Osteoblast (primary cell): ENCODE measurements around the gene ALPG. TPM values are rescaled to one million over a fixed set of nuclear protein-coding genes. Genes with fewer than 3 reads are reported as not detected.

ENCODE experiments used
- DNase-seq: peaks from one replicate; pipeline ENCODE4 v3.0.0; 2011; ENCODE audit warnings: low spot score, mixed read lengths; ENCODE audit not compliant: insufficient read length; ENCODE audit errors: missing footprints
- H2AFZ ChIP-seq: 2 replicates; pipeline ENCODE4 v1.6.0; 2011; ENCODE audit warnings: mild to moderate bottlenecking, low read length
- H3K27ac ChIP-seq: 2 replicates; pipeline ENCODE4 v1.5.1; 2011; ENCODE audit warnings: mild to moderate bottlenecking, low read depth, low read length, moderate library complexity
- H3K27me3 ChIP-seq: 2 replicates; pipeline ENCODE4 v1.6.0; 2012; ENCODE audit warnings: mild to moderate bottlenecking, control low read depth, inconsistent platforms, low read length, moderate library complexity; ENCODE audit not compliant: insufficient read depth
- H3K36me3 ChIP-seq: 2 replicates; pipeline ENCODE4 v1.5.1; 2011; ENCODE audit warnings: mild to moderate bottlenecking, low read length, control low read depth, moderate library complexity; ENCODE audit not compliant: insufficient read depth
- H3K4me1 ChIP-seq: 2 replicates; pipeline ENCODE4 v1.5.1; 2011; ENCODE audit warnings: mild to moderate bottlenecking, low read length, control low read depth, moderate library complexity; ENCODE audit not compliant: insufficient read depth
- H3K4me2 ChIP-seq: 2 replicates; pipeline ENCODE4 v1.6.0; 2011; ENCODE audit warnings: mild to moderate bottlenecking, low read length; ENCODE audit not compliant: insufficient read depth
- H3K4me3 ChIP-seq: fragments of 200-600 bp; sonication (generic); 3 replicates; pipeline ENCODE4 v1.5.1; 2012; ENCODE audit warnings: mild to moderate bottlenecking, low read length, inconsistent platforms; ENCODE audit not compliant: insufficient read depth
- H3K79me2 ChIP-seq: 2 replicates; pipeline ENCODE4 v1.6.0; 2012; ENCODE audit warnings: mild to moderate bottlenecking, low read length, control low read depth, inconsistent platforms; ENCODE audit not compliant: insufficient read depth
- H3K9me3 ChIP-seq: 2 replicates; pipeline ENCODE4 v1.5.1; 2011; ENCODE audit warnings: low read depth, low read length, control low read depth
- H4K20me1 ChIP-seq: 2 replicates; pipeline ENCODE4 v1.6.0; 2012; ENCODE audit warnings: mild to moderate bottlenecking, low read length, control low read depth; ENCODE audit not compliant: insufficient read depth
- total RNA-seq: library from RNA; depleted of rRNA; stranded (reverse); fragments of >200 nt; gene quantifications from 2 replicates; pipeline ENCODE4 v1.2.3, GENCODE V29; 2012
- TF ChIP-seq, protein P1 (sequence below): IDR thresholded peaks from 2 replicates; pipeline ENCODE4 v1.5.1; 2011; ENCODE audit warnings: mild to moderate bottlenecking, low read depth, low read length, moderate library complexity; ENCODE audit errors: extremely low read depth

Gene ALPG
- total RNA-seq, 1 donor: not detected

DNA sequence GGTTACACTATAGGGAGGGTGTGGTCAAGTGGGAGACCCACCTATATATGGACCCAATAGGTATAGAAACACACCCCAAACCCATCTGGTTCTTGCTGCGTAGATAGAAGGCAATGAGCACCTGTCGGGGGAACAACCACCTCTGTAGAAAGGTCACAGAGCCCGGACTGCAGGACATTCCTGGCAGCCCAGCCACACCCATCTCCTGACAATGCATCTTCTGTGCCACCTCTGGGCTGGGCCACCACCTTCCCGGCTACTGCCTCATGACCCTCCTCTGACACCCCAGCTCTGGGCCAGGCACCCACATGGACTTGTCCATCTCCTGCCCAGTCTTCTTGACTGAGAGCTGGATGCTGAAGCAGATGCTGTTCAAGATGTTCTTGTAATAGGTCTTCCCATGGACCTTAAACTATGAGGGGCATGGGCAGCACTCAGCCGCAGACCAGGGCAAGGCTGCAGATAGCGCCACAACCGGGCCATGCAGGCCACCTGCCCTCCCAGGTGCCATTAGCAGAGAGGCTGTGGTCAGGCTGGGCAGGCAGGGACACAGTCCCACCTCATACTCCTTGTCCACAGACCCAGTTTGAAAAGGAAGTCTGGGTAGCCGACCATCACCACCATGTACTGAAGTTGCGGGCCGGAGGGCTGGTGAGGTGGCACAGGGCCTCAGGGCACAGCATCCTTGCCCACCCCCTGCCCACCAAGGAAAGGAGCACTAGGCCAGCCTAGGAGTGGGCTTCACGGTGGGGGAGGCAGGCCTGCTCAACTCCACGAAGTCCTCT, 9.3 kb downstream of the ALPG start:
- peak; percentile 83 for DNase-seq
- Histone ChIP-seq H3K79me2 (no peaks in the 10 kb centered on the region), H3K4me3 (no peak overlapping the region), H3K27ac (no peak overlapping the region), H4K20me1 (no peaks in the 10 kb centered on the region), H3K4me1 (no peaks in the 10 kb centered on the region), H2AFZ (no peak overlapping the region), H3K27me3 (peaks cover 49% of the 10 kb centered on the region), H3K9me3 (no peaks in the 10 kb centered on the region), H3K4me2 (no peak overlapping the region), H3K36me3 (no peaks in the 10 kb centered on the region)
- TF ChIP-seq, protein P1, sequence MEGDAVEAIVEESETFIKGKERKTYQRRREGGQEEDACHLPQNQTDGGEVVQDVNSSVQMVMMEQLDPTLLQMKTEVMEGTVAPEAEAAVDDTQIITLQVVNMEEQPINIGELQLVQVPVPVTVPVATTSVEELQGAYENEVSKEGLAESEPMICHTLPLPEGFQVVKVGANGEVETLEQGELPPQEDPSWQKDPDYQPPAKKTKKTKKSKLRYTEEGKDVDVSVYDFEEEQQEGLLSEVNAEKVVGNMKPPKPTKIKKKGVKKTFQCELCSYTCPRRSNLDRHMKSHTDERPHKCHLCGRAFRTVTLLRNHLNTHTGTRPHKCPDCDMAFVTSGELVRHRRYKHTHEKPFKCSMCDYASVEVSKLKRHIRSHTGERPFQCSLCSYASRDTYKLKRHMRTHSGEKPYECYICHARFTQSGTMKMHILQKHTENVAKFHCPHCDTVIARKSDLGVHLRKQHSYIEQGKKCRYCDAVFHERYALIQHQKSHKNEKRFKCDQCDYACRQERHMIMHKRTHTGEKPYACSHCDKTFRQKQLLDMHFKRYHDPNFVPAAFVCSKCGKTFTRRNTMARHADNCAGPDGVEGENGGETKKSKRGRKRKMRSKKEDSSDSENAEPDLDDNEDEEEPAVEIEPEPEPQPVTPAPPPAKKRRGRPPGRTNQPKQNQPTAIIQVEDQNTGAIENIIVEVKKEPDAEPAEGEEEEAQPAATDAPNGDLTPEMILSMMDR: no peak

DNA sequence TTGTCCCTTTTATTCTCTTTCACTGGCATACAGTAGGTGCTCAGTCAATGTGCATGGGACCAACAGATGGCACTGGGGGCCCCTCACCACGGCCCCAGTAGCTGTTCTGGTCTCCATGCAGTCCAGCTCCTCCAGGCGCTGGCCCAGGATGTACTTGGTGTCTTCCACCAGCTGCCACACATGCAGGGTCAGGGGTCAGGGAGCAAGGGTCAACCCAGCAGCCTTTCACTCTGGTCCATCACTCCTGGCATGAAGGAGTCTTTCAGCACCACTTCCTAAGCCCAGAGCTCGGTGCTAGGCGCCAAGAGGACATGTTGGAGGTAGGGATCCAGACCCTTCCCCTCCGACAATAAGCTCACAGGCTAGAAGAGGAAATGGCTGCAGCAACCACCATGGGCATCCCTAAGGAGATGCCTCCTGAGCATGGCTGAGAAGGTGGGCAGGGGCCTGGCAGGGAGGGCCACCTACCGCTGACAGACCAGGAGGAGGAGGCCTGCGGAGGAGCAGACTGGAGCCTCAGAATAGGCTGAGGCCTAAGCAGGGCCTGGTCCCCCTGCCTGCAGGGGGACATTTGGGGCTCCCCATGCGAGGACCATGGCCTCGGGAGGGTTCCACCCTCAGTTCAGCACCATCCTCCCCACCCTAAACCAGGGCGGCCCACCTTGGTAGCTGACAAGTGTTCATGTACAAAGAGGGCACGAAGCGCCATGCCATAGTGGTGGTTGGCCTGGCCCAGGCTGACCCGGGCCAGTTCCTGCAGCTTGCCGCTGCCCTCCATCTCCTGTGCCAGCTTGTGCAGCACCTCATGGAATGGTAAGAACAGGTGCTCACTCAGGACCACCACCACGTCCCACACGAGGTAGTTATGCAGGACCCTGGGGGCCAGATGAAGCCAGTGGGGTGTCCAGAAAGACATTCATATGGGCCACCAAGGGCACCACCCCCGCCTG, 10.2 kb downstream of the ALPG start:
- no peaks in the 10 kb centered on the region for H4K20me1 ChIP-seq
- TF ChIP-seq, protein P1: no peak
- peaks cover 55% of the 10 kb centered on the region for H3K27me3 ChIP-seq
- no peaks in the 10 kb centered on the region for H3K4me1 ChIP-seq
- H3K9me3 ChIP-seq: no peaks in the 10 kb centered on the region
- H3K27ac ChIP-seq: no peak overlapping the region
- no peak overlapping the region for H3K4me3 ChIP-seq
- peak; percentile 69 for DNase-seq
- no peaks in the 10 kb centered on the region for H3K79me2 ChIP-seq
- H3K36me3 ChIP-seq: no peaks in the 10 kb centered on the region
- no peak overlapping the region for H3K4me2 ChIP-seq
- H2AFZ ChIP-seq: no peak overlapping the region

DNA sequence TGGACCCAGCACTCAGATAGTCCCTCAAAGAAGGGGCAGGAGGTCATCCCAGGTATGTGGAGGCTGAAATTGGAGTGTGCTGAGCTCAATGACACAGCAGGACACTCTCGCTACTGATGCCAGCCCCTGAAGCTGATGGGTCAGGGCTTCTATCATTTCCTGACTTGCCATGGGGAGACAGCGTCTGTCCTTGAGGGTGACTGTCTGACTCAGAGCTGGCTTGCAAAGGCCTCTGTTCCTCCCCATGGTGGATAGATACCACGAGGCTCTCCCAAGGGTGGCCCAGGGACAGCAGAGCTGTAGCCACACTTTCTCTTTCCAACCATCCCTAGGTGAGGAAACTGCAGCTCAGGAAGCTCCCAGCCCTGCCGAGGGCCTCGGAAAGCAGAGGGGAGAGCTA, 10.8 kb downstream of the ALPG start:
- Histone ChIP-seq H3K4me2 (no peak overlapping the region), H2AFZ (no peak overlapping the region), H3K9me3 (no peaks in the 10 kb centered on the region), H3K4me1 (no peaks in the 10 kb centered on the region), H3K27me3 (peaks cover 61% of the 10 kb centered on the region), H3K36me3 (no peaks in the 10 kb centered on the region), H3K4me3 (no peak overlapping the region), H3K79me2 (no peaks in the 10 kb centered on the region), H4K20me1 (no peaks in the 10 kb centered on the region), H3K27ac (no peak overlapping the region)
- DNase-seq: peak; percentile 35
- TF ChIP-seq, protein P1: no peak

DNA sequence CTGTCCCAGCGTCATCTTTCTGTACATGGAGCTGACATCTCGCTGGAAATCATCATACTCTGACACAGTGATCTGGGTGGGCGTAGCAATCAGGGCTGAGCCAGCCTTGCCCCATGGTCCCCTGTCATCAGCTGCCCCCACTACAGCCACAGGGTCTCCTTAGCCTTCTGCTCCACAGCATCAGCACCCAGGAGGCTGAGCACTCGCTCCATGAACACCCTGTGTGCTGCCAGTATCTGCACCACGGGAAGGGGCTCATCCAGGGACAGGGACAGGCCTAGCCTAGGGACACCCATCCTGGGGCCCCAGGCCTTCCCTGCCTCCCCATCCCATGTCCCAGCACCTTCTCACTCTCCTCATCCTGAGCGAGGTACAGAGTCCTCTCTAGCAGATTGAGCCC, 11.4 kb downstream of the ALPG start:
- Histone ChIP-seq H3K27me3 (peaks cover 64% of the 10 kb centered on the region), H3K36me3 (no peaks in the 10 kb centered on the region), H3K4me3 (no peak overlapping the region), H3K4me1 (no peaks in the 10 kb centered on the region), H2AFZ (no peak overlapping the region), H3K79me2 (no peaks in the 10 kb centered on the region), H3K27ac (no peak overlapping the region), H3K9me3 (no peaks in the 10 kb centered on the region), H4K20me1 (no peaks in the 10 kb centered on the region), H3K4me2 (no peak overlapping the region)
- TF ChIP-seq, protein P1: no peak
- peak; percentile 69 for DNase-seq
